HUES6 (cell line): ENCODE results near the gene CD70.

Experiments used
- H3K27ac ChIP-seq: 2 replicates; pipeline ENCODE4 v1.7.0; 2013; ENCODE audit warnings: low read depth, mild to moderate bottlenecking, low read length, inconsistent platforms
- H3K27me3 ChIP-seq: 2 replicates; pipeline ENCODE4 v1.6.1; 2013; ENCODE audit warnings: low read length; ENCODE audit not compliant: control insufficient read depth, insufficient read depth
- H3K36me3 ChIP-seq: 2 replicates; pipeline ENCODE4 v1.6.1; 2013; ENCODE audit warnings: low read length; ENCODE audit not compliant: control insufficient read depth, insufficient read depth
- H3K4me1 ChIP-seq: 2 replicates; pipeline ENCODE4 v1.6.1; 2013; ENCODE audit warnings: low read length; ENCODE audit not compliant: control insufficient read depth, insufficient read depth
- H3K4me3 ChIP-seq: 2 replicates; pipeline ENCODE4 v1.5.1; 2013; ENCODE audit warnings: low read depth, low read length
- H3K9ac ChIP-seq: one replicate; pipeline ENCODE4 v1.6.1; 2013; ENCODE audit warnings: mild to moderate bottlenecking, low read length
- H3K9me3 ChIP-seq: 2 replicates; pipeline ENCODE4 v1.6.1; 2013; ENCODE audit warnings: low read depth, low read length; ENCODE audit not compliant: control insufficient read depth, insufficient read depth

CD70 gene

DNA sequence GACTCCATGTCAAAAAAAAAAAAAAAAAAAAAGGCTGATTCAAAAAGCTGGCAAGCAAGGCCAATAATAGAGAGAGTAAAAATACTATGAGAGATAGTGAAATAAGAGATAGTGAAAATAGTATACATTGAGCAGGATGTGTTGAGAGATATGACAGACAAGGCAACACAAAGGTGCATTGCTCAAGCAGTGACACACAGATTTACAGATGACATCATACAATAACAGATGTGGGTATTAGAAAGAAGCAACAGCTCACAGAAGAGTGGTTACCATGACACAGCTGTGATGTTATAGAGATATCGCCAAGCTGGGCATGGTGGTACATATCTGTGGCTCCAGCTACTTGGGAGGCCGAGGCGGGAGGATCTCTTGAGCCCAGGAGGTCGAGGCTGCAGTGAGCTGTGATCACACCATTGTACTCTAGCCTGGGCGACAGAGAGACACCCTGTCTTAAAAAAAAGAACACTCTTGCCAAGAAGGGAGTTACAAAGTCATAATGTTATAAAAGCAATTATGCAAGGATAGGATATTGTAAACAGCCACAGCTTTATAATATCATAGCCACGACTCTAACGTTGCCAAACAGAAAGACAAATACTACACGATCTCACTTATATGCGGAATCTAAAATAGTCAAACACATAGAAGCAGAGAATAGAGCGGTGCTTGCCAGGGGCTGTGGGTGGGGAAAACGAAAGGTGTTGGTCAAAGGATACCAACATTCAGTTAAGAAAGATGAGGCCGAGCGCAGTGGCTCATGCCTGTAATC is 49.8 kb downstream of the CD70 start:
- peaks cover 5% of the 10 kb centered on the region; the same call in 1 of the 2 replicates for H3K36me3 ChIP-seq
- H3K4me3 ChIP-seq, result no peak overlapping the region
- no peak overlapping the region for H3K27ac ChIP-seq
- H3K9me3 ChIP-seq, result peaks cover 7% of the 10 kb centered on the region
- H3K4me1 ChIP-seq, result 0 out of 2 replicates have a peak, but pooled peaks cover 2% of the 10 kb centered on the region
- H3K27me3 ChIP-seq, result no peaks in the 10 kb centered on the region
- no peak overlapping the region for H3K9ac ChIP-seq

DNA sequence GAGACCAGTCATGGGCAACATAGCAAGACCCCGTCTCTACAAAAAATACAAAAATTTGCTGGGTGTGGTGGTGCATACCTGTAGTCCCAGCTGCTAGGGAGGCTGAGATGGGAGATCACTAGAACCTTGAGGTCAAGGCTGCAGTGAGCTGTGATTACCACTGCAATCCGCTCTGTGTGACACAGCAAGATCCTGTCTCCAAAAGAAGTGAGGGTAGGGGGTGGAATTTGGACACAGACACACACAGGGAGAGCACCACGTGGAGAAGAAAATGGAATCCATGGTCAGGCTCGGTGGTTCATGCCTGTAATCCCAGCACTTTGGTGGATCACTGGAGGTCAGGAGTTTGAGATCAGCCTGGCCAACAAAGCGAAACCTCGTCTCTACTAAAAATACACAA is 51.4 kb downstream of the CD70 start:
- Histone ChIP-seq H3K27ac (no peak overlapping the region), H3K27me3 (peaks cover 6% of the 10 kb centered on the region; the same call in 1 of the 2 replicates), H3K4me3 (no peak overlapping the region), H3K36me3 (peaks cover 14% of the 10 kb centered on the region; the same call in 1 of the 2 replicates), H3K9ac (no peak overlapping the region), H3K4me1 (peaks cover 3% of the 10 kb centered on the region; the same call in 1 of the 2 replicates), H3K9me3 (peaks cover 10% of the 10 kb centered on the region)
